ENCODE results near the gene PROC.

GRCh38 chr2:127415593-127416505, 2.4 kb upstream of the PROC start:
- peak; percentile 26 for TF ChIP-seq CTCF (IDR thresholded peaks at IDR 0.05; ENCODE audit: insufficient read depth, low read depth, low read length)
- no peak for TF ChIP-seq EZH2 (IDR thresholded peaks at IDR 0.05; ENCODE audit: insufficient read depth, low read length)

Measured in astrocyte (in vitro differentiated cells and primary cell).